Glutamatergic neuron (in vitro differentiated cells): ENCODE measurements around the gene AGAP2. TPM values are rescaled to one million over a fixed set of nuclear protein-coding genes. Genes with fewer than 3 reads are reported as not detected.
A peak's percentile ranks its signal among the peaks of the same experiment; 100 is the strongest.

Experiments used
- DNase-seq: peaks from one replicate; pipeline ENCODE4 v3.0.0; 2022
- H3K27ac Mint-ChIP-seq: one replicate; pipeline ENCODE4 v1.8.0; 2020; ENCODE audit warnings: mild to moderate bottlenecking, mixed read lengths, inconsistent platforms; ENCODE audit not compliant: unreplicated experiment
- H3K27me3 Mint-ChIP-seq: one replicate; pipeline ENCODE4 v1.8.0; 2020; ENCODE audit warnings: mild to moderate bottlenecking, moderate library complexity, mixed read lengths, inconsistent platforms; ENCODE audit not compliant: unreplicated experiment
- H3K36me3 Mint-ChIP-seq: one replicate; pipeline ENCODE4 v1.8.0; 2020; ENCODE audit warnings: mild to moderate bottlenecking, mixed read lengths, inconsistent platforms; ENCODE audit not compliant: unreplicated experiment
- H3K4me1 Mint-ChIP-seq: one replicate; pipeline ENCODE4 v1.8.0; 2020; ENCODE audit warnings: mild to moderate bottlenecking, low read depth, mixed read lengths, inconsistent platforms; ENCODE audit not compliant: unreplicated experiment
- H3K4me3 Mint-ChIP-seq: one replicate; pipeline ENCODE4 v1.8.0; 2020; ENCODE audit warnings: mild to moderate bottlenecking, mixed read lengths, inconsistent platforms; ENCODE audit not compliant: unreplicated experiment
- H3K9me3 Mint-ChIP-seq: one replicate; pipeline ENCODE4 v1.8.0; 2020; ENCODE audit warnings: mild to moderate bottlenecking, moderate library complexity, mixed read lengths, inconsistent platforms; ENCODE audit not compliant: unreplicated experiment
- CTCF ChIP-seq: fragments of 200-600 bp; sonication (generic); IDR thresholded peaks from one replicate; pipeline ENCODE4 v1.5.0; 2021; ENCODE audit not compliant: partially characterized antibody, unreplicated experiment
- total RNA-seq: library from RNA; stranded (reverse); fragmentation: NEBNext Ultra II Directional; extraction: Animal tissue kit (Norgen Biotek cat#: 25700); gene quantifications from one replicate; pipeline ENCODE4 v1.2.1, GENCODE V29; 2021; ENCODE audit not compliant: unreplicated experiment

AGAP2 gene
- total RNA-seq, 1 donor from 2014 or later, result 45.5 TPM

GRCh38 chr12:57769594-57769993, 31.1 kb upstream of the AGAP2 start:
- Mint-ChIP-seq H3K4me3 (peak overlapping the region; percentile 3), H3K36me3 (no peaks in the 10 kb centered on the region), H3K4me1 (peaks cover 8% of the 10 kb centered on the region), H3K27me3 (peaks cover 8% of the 10 kb centered on the region), H3K9me3 (peaks cover 6% of the 10 kb centered on the region), H3K27ac (no peak overlapping the region)
- no peak for DNase-seq
- TF ChIP-seq CTCF, result no peak

GRCh38 chr12:57767876-57768275, 29.3 kb upstream of the AGAP2 start:
- peaks cover 20% of the 10 kb centered on the region for H3K27me3 Mint-ChIP-seq

DNA sequence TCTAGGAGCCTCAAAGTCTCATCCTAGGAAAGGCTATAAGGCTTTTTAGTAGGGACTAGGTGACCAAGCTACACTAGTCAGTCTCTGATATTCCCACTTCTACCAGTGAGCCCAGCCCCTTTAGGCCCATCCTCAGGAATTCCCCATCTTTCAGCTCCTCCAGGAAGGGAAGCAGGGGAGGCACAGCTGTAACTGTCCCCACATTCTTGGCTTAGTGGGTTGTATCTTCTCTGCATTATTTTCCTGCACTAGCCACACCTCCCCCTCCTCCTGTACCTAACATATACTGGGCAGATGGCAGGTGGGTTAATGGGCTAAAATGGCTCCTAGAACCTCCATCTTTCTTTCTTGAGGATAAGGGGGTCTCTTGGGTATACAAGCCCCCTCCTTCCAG, 28.8 kb upstream of the AGAP2 start:
- Mint-ChIP-seq H3K27ac (no peak overlapping the region), H3K27me3 (peaks cover 22% of the 10 kb centered on the region)
- TF ChIP-seq CTCF, result no peak

More at GRCh38 chr12:57767876-57768275, 29.3 kb upstream of the AGAP2 start:
- no peak for DNase-seq
- H3K9me3 Mint-ChIP-seq, result peaks cover 8% of the 10 kb centered on the region
- H3K36me3 Mint-ChIP-seq, result peaks cover 6% of the 10 kb centered on the region
- H3K4me3 Mint-ChIP-seq, result no peak overlapping the region
- H3K27ac Mint-ChIP-seq, result no peak overlapping the region
- TF ChIP-seq CTCF, result no peak
- H3K4me1 Mint-ChIP-seq, result peaks cover 10% of the 10 kb centered on the region

DNA sequence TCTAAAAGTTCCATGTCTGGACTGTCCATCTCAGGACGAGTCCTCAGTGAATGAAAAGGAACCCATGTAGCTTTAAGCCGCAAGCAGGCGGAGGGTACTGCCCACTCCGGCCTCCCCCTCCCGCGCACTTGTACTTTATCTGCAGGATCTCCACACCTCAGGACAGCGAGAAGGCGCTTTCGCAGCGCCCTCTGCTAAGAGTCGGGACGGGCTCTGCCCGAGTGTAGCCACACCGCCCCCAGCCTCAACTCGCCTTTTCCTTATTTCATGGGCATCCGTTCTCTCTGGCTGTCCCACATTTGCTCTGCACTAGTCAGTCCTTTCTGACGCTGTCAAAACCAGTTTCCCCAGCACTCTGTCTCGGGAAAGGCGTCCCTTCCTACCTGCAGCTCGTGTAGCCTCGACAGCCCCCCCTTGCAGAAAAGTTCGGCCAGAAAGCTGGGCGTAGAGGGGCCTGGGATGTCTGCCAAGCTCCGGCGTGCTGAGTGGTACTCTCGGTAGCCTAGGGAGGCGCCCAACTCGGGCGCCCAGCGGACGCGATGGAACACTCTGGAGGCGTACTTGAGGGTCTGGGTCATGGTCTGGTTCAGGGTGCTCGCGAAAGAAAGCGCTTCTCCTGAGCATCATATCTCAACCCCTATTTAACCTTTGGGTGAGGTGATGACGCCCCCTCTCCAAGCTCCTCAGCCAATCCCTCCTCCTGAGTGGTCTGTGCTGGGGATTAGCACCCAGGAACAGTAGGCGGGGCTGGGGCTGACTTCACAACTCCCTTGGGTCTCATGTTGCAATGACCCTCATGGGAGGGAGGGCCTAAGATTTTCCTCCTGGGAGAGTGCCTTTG, 28.1 kb upstream of the AGAP2 start, which contains the start of gene CYP27B1:
Gene CYP27B1 (minus strand): TSS at position 615 of the 841 bp plus-strand sequence. CDS start 37 bp downstream, at position 578.
- H3K36me3 Mint-ChIP-seq, result peaks cover 6% of the 10 kb centered on the region
- DNase-seq, result no peak
- H3K4me3 Mint-ChIP-seq, result peak within 1 kb of the TSS; percentile 59
- no peak within 1 kb of the TSS for H3K27ac Mint-ChIP-seq
- peaks cover 8% of the 10 kb centered on the region for H3K9me3 Mint-ChIP-seq
- TF ChIP-seq CTCF, result no peak
- H3K4me1 Mint-ChIP-seq, result peaks cover 8% of the 10 kb centered on the region
- H3K27me3 Mint-ChIP-seq, result peaks cover 21% of the 10 kb centered on the region

More for the DNA sequence above, 28.8 kb upstream of the AGAP2 start:
- Mint-ChIP-seq H3K36me3 (peaks cover 6% of the 10 kb centered on the region), H3K9me3 (peaks cover 10% of the 10 kb centered on the region), H3K4me1 (peaks cover 10% of the 10 kb centered on the region), H3K4me3 (no peak overlapping the region)
- no peak for DNase-seq
